Fibroblast of lung (primary cell): ENCODE results near the gene POLR2I.

Experiments used
- EZH2 ChIP-seq: IDR thresholded peaks from 2 replicates; pipeline ENCODE4 v1.5.1; 2012; ENCODE audit warnings: low read length, control low read depth, mild to moderate bottlenecking; ENCODE audit errors: missing control alignments
- TF ChIP-seq, protein P1 (sequence below), 2 donors: IDR thresholded peaks in 1 of 2; conservative IDR thresholded peaks in 1 of 2; 1 replicate in 1 of 2; 2 replicates in 1 of 2; pipeline ENCODE4 v1.5.1; 2011 to 2012; ENCODE audit warnings: low read length in 2 of 2, control low read depth in 1 of 2, inconsistent platforms in 1 of 2, low read depth in 1 of 2, mild to moderate bottlenecking in 1 of 2

DNA sequence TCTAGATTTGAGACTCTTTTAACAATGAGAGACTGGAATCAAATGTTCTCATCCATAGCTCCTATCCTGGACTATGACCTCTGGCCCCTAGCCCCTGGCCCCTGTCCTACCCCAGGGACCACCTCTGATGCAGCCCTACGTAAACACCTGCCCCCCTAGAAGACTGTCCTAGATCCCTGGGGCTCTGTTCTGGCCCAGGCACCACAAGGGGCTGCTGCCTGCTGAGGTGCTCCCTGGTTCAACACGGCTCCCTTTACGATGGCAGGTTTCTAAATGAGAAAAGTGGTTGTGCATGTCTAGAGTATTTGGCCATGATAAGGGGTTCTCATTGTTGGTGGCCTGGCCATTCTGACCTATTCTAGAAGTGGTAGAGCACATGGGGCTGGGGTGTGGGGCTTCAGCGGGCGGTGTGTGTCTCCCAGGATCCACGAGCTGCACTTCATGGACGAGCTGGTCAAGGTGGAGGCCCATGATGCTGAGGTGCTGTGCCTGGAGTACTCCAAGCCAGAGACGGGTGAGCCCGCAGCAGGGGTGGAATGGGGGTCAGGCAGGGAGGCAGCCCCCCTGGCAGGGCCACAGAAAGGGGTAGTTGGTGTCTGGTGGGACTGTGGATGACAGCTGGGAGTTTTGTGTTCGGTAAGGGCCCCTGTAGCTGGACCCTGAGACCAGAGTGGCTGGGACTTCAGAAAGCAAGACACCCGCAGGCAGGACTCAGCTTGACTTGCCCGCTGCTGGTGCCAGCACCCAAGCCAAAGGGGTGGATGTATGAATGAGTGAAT lies 30.3 kb downstream of the POLR2I start:
- TF ChIP-seq, protein P1, sequence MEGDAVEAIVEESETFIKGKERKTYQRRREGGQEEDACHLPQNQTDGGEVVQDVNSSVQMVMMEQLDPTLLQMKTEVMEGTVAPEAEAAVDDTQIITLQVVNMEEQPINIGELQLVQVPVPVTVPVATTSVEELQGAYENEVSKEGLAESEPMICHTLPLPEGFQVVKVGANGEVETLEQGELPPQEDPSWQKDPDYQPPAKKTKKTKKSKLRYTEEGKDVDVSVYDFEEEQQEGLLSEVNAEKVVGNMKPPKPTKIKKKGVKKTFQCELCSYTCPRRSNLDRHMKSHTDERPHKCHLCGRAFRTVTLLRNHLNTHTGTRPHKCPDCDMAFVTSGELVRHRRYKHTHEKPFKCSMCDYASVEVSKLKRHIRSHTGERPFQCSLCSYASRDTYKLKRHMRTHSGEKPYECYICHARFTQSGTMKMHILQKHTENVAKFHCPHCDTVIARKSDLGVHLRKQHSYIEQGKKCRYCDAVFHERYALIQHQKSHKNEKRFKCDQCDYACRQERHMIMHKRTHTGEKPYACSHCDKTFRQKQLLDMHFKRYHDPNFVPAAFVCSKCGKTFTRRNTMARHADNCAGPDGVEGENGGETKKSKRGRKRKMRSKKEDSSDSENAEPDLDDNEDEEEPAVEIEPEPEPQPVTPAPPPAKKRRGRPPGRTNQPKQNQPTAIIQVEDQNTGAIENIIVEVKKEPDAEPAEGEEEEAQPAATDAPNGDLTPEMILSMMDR (conservative IDR thresholded peaks at IDR 0.05 in 1 of 2, IDR thresholded peaks at IDR 0.05 in 1 of 2; ENCODE audit: low read depth in 1 of 2, low read length in 2 of 2), result no peak
- TF ChIP-seq EZH2, result no peak
